OCI-LY1 (cell line): ENCODE results near the gene CARM1.
"Not testable (repeated sequence)": the region's sequence is repeated elsewhere in the genome, so short reads cannot be mapped to it uniquely, and the experiment has no call there.

Source experiments
- EZH2 ChIP-seq: fragments of 200-600 bp; sonication (generic), shearing (Covaris generic); IDR thresholded peaks from 2 replicates; pipeline ENCODE4 v1.8.0; 2017; ENCODE audit warnings: borderline replicate concordance, mixed run types, mild to moderate bottlenecking, antibody characterized with exemption, low read length, moderate library complexity, mixed read lengths
- TF ChIP-seq, protein P1 (sequence below): fragments of 200-600 bp; sonication (generic), shearing (Covaris generic); IDR thresholded peaks from 2 replicates; pipeline ENCODE4 v1.5.1; 2017; ENCODE audit warnings: mild to moderate bottlenecking, antibody characterized with exemption, low read length, moderate library complexity, mixed read lengths

DNA sequence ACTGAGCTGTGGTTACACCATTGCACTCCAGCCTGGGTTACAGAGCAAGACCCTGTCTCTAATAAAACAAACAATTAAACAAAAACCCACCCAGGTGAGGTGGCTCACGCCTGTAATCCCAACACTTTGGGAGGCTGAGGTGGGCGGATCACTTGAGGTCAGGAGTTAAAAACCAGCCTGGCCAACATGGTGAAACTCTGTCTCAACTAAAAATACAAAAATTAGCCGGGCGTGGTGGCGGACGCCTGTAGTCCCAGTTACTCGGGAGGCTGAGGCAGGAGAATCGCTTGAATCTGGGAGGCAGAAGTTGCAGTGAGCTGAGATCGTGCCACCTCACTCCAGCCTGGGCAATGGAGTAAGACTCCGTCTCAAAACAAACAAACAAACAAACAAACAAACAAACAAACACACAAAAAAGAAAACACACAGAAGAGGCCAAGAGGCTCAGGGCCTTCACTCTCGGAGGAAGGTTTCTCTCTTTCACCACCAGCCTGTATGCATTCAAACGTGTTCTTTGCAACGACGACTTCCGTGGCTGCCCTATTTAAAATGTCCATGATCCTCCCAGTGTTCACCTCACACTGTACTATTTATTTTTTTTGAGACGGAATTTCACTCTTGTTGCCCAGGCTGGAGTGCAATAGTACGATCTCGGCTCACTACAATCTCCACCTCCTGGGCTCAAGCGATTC, 88.1 kb downstream of the CARM1 start:
- TF ChIP-seq, protein P1, sequence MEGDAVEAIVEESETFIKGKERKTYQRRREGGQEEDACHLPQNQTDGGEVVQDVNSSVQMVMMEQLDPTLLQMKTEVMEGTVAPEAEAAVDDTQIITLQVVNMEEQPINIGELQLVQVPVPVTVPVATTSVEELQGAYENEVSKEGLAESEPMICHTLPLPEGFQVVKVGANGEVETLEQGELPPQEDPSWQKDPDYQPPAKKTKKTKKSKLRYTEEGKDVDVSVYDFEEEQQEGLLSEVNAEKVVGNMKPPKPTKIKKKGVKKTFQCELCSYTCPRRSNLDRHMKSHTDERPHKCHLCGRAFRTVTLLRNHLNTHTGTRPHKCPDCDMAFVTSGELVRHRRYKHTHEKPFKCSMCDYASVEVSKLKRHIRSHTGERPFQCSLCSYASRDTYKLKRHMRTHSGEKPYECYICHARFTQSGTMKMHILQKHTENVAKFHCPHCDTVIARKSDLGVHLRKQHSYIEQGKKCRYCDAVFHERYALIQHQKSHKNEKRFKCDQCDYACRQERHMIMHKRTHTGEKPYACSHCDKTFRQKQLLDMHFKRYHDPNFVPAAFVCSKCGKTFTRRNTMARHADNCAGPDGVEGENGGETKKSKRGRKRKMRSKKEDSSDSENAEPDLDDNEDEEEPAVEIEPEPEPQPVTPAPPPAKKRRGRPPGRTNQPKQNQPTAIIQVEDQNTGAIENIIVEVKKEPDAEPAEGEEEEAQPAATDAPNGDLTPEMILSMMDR, result not testable (repeated sequence)
- TF ChIP-seq EZH2, result not testable (repeated sequence)
